ENCODE measurements around the gene NME2. TPM values are rescaled to one million over a fixed set of nuclear protein-coding genes. Genes with fewer than 3 reads are reported as not detected.

Gene NME2
- 638 TPM for total RNA-seq

- Histone ChIP-seq H3K36me3 (peaks cover 14 to 34% of the 10 kb centered on the region in 2 donors), H3K4me1 (peaks cover 0 to 10% of the 10 kb centered on the region in 2 donors), H3K27me3 (no peaks in the 10 kb centered on the region), H3K4me3 (peak within 1 kb of the TSS; percentile 80 to 99), H3K9me3 (no peaks in the 10 kb centered on the region), H3K27ac (peak within 1 kb of the TSS; percentile 97 to 98)
- intact Hi-C loops (cut with DNase I), result loop anchor here (2.0 to 5.0 kb wide), 3 partner anchors 14 to 164 kb away; partner anchors contain the start of genes NME1 and SPAG9
- no peak for TF ChIP-seq CTCF (IDR thresholded peaks at IDR 0.05)
- DNase-seq (ENCODE audit: low spot score in 2 of 2), result peak; percentile 66 to 94
Observed at GRCh38 chr17:51166198-51166986, at the start of gene NME2. Gene NME2, plus strand, starts transcription at chr17:51166411. Its CDS starts 420 bp downstream, at chr17:51166831.

DNA sequence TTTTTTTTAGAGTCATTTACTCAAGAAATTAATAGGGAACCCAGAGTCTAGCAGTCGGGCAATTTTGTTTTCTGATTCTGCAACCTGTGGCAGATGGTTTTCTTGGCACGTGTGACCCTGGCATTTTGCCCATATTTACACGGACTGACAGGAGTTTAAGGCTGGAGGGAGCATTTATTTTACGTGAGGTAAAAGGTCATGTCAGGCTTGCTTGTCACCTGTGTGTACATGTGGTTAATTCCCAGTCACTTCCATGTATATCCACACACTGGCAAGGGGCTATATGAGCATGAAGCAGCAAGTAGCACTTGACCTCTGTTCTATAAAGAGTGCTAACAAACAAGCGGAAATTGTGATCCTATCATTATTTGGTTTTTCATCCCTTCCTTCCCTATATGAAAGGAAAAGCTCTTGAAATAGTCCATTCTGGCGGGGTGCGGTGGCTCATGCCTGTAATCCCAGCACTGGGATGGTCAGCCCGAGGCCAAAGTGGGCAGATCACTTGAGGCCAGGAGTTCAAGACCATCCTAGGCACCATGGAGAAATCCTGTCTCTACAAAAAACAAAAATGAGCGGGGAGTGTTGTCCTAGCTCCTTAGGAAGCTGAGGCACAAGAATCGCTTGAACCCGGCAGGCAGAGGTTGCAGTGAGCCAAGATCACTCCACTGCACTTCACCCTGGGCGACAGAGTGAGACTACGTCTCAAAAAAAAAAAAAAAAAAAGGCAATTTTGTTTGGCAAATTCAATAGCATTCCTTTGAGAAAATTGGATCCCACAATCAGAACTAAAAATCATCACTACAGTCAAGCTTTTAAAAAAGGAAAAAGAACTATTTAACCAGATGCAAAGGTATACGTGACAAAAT, 47.6 kb upstream of the NME2 start:
- intact Hi-C loops (cut with DNase I), result loop anchor here (10.0 kb wide), 1 partner anchor 64 kb away; no protein-coding TSS in a partner anchor
- Histone ChIP-seq H3K36me3 (no peaks in the 10 kb centered on the region), H3K27ac (peak overlapping the region; percentile 7 to 17), H3K9me3 (no peaks in the 10 kb centered on the region), H3K4me3 (peak overlapping the region; percentile 23 to 99), H3K4me1 (peaks cover 3 to 20% of the 10 kb centered on the region in 2 donors), H3K27me3 (no peaks in the 10 kb centered on the region)
- no peak for DNase-seq (ENCODE audit: low spot score in 2 of 2)
- TF ChIP-seq CTCF (IDR thresholded peaks at IDR 0.05), result no peak

- intact Hi-C loops (cut with DNase I), result loop anchor here (2.0 to 10.0 kb wide), 3 partner anchors 48 to 253 kb away; partner anchors contain the start of genes NME2 and TOB1
- H3K27ac ChIP-seq, result peak overlapping the region; percentile 99
- peaks cover 3 to 20% of the 10 kb centered on the region in 2 donors for H3K4me1 ChIP-seq
- no peaks in the 10 kb centered on the region for H3K27me3 ChIP-seq
- H3K9me3 ChIP-seq, result no peaks in the 10 kb centered on the region
- peak in 1 of 2 donors; percentile 73 for DNase-seq (ENCODE audit: low spot score in 2 of 2)
- H3K4me3 ChIP-seq, result peak overlapping the region; percentile 99 to 100
- peak; percentile 12 to 47 (median 33) for TF ChIP-seq CTCF (IDR thresholded peaks at IDR 0.05)
- H3K36me3 ChIP-seq, result no peaks in the 10 kb centered on the region
Observed at GRCh38 chr17:51119415-51120356, 46.5 kb upstream of the NME2 start.

GRCh38 chr17:51120357-51120738, 45.9 kb upstream of the NME2 start:
- intact Hi-C loops (cut with DNase I), result loop anchor here (2.0 to 5.0 kb wide), 2 partner anchors 47 to 254 kb away; partner anchors contain the start of genes NME2 and TOB1

More at GRCh38 chr17:51120357-51120738, 45.9 kb upstream of the NME2 start:
- Histone ChIP-seq H3K27me3 (no peaks in the 10 kb centered on the region), H3K4me1 (peaks cover 3 to 20% of the 10 kb centered on the region in 2 donors), H3K36me3 (no peaks in the 10 kb centered on the region), H3K9me3 (no peaks in the 10 kb centered on the region), H3K4me3 (peak overlapping the region; percentile 99 to 100), H3K27ac (peak overlapping the region; percentile 99)
- TF ChIP-seq CTCF (IDR thresholded peaks at IDR 0.05), result no peak
- no peak for DNase-seq (ENCODE audit: low spot score in 2 of 2)
